Activated naive CD4-positive, alpha-beta T cell (primary cell): Measurements from ENCODE around the gene GIGYF1.
"Not testable (repeated sequence)": the region's sequence is repeated elsewhere in the genome, so short reads cannot be mapped to it uniquely, and the experiment has no call there.

Source experiments
- DNase-seq, 4 experiments: peaks; one replicate each; lab custom pipeline; 2025; lab: John Stamatoyannopoulos, UW

GIGYF1 gene

DNA sequence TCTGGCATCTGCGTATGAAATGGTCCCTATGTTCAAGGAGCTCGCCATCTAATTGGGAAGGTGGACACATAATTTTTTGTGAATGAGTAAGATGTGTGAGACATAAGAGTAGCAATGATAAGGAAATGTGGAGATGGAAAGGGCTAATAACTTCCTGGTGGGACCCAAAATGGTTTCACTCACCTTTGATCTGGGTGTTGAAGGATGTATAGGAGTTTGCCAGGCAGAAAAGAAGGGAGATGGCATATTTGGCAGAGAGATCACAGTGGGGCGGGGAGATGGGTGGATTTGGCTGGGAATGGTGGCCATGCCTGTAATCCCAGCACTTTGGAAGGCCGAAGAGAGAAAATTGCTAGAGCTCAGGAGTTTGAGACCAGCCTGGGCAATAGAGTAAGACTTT lies 16.4 kb upstream of the GIGYF1 start:
- DNase-seq, result no peak

DNA sequence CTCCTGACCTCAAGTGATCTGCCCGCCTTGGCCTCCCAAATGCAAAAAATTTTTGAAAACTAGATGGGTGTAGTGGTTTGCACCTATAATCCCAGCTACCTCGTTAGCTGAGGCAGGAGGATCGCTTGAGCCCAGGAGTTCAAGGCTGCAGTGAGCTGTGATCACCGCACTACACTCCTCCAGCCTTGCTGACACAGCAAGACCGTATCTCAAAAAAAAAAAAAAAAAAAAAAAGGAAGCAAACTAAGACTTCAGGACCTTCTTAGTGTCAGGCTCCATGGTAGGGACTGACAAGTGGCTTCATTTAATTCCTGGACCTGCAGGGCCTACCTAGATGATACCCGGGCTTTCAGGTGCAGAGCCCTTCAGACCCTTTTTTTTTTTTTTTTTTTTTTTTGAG lies 14.3 kb upstream of the GIGYF1 start:
- DNase-seq, result no peak

DNA sequence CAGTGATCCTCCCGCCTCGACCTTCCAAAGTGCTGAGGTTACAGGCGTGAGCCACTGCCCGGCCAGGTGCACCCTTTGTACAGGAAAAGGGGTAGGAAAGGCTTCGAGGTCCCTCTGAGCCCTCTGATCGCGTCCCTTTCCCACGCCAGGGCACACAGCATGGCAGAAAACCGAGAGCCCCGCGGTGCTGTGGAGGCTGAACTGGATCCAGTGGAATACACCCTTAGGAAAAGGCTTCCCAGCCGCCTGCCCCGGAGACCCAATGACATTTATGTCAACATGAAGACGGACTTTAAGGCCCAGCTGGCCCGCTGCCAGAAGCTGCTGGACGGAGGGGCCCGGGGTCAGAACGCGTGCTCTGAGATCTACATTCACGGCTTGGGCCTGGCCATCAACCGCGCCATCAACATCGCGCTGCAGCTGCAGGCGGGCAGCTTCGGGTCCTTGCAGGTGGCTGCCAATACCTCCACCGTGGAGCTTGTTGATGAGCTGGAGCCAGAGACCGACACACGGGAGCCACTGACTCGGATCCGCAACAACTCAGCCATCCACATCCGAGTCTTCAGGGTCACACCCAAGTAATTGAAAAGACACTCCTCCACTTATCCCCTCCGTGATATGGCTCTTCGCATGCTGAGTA lies 12.7 kb upstream of the GIGYF1 start:
- no peak for DNase-seq

GRCh38 chr7:100705753-100706671 lies 12.0 kb upstream of the GIGYF1 start, which contains the start of gene POP7:
Gene POP7, plus strand, starts transcription at chr7:100706121. Its CDS starts 710 bp downstream, at chr7:100706831.
- DNase-seq, result peak; percentile 94 to 98 (median 95)

DNA sequence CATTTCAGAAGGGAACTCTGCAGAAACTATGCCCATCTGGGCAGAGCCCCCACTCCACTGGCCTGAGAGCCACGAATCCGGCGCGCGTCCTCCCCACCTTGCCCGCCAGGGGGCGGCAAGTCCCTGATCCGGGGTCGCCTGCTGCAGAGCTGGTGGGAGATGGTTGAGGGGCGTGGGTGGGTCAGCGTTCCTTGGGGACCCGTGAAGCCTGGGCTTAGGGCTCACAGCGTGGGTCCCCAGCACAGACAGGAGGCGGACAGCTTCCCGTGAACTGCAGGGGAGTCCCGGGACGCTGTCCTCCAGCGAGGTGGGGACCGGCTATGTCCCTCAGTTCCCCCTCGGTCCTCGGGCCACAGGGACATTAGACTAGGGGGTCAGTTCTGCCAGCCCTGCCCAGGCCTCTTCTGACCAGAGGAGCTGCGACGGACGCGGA lies 11.3 kb upstream of the GIGYF1 start:
- DNase-seq, result peak; percentile 58 to 76 (median 67)

GRCh38 chr7:100701089-100701488 lies 7.0 kb upstream of the GIGYF1 start:
- not testable (repeated sequence) for DNase-seq

DNA sequence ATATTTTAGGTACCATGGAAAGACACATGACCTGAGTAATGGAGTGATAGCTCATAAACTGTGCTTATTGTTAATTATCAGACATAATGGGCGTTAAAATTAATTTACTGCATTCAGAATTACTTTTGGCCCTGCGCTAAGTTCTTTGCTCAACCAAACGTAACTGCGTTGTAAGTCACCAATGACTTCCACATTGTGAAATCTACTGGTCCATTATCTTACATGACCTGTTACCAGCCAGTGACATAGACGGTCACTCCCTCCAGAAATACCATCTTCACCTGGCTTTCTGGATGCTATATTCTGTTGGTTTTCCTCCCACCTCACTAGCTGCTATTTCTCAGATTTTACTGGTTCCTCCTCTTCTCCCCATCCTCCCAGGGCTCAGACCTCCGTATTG lies 5.0 kb upstream of the GIGYF1 start:
- no peak for DNase-seq

GRCh38 chr7:100696123-100696521 lies 2.1 kb upstream of the GIGYF1 start:
- DNase-seq, result no peak

GRCh38 chr7:100693312-100694097 lies 545 bp downstream of the GIGYF1 start:
- DNase-seq, result no peak

DNA sequence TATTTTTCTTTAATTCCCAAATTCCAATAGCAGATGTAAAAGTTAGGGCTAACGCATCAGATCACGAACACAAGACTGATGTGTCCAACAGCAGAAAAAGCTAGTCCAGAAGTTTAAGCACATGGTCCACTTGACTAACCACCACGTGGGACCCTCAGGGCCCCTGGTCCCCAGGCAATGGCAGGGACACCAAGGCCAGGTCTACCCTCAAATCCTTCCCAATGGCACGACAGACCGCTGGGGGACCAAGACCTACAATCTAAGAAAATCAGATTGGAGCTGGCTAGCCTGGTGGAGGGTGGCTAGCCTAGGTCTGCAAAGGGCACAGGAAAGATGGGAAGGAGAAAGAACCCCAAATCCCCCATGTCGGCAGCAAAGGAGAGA lies 1.5 kb downstream of the GIGYF1 start:
- no peak for DNase-seq

- DNase-seq, result peak; percentile 58 to 75 (median 64)
These were observed 2.1 kb downstream of the GIGYF1 start for GRCh38 chr7:100691676-100692577.

GRCh38 chr7:100689230-100690135 lies 4.6 kb downstream of the GIGYF1 start:
- no peak for DNase-seq

GRCh38 chr7:100688326-100688860 lies 5.7 kb downstream of the GIGYF1 start:
- no peak for DNase-seq

- DNase-seq, result no peak
These were observed 6.2 kb downstream of the GIGYF1 start for GRCh38 chr7:100687751-100688300.

DNA sequence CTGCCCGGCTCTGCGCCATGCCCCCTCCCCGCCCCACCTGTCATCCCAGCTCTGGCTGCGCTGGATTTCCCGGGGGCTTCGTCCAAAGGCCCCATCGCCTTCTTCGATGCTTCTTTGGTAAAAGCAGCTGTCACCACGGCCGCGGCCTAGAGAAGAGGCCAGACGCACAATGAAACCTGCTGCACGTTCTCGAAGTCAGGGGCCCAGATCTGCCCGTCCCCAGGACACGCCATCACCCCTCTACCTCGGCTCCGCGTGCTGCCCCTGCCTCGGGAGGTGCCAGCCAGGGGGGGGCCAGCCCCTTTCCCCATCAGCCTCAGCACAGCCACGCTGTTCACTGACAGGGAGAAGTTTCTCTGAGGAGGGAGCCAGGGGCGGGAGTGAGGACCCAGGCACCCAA lies 6.8 kb downstream of the GIGYF1 start:
- no peak for DNase-seq

DNA sequence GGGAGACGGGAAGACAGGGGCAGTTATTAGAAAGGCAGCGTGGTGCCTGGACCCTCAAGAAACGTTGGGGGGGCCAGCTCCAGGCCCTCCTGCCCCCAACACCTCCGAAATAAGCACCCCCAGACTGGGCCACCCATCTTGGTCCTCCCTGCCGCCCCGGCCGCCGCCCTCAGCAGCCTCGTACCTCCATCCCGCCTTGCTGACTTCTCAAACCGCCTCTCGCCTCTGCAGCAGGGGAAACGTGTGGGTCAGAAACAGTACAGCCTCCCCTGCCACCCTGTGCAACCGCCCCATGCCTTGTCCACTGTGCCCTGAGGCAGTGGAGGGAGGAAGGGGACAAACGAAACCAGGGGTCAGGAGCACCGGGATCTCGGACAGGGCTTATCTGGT lies 7.2 kb downstream of the GIGYF1 start:
- DNase-seq, result no peak

DNA sequence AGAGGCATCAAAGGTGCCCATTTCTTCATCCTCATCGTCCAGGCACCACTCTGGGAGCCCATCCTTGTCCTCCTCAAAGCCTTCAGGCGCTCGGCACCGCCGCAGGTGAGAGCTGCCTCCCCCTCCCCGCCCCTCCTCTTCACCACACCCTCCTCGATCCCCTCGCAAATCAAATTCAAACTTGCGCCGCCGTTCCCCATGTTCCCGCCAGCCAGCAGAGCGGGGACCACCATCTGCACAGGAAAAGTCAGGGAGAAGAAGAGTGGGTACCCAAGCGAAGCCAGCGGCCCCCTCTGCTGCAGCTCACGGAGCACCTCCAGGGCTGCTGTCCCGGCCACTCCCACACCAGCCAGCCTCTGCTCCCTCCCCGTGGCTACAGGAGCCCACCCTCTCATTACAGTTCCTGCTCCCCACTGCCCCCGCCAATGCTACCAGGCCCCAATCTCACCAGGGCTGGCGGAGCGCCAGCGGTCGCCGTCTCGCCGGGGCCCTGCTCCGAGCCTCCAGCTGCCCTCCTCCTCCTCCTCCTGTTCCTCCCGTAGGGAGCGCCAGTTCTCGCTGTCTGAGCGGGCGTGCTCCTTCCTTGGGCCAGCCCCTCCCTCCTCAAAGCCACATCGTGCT lies 7.7 kb downstream of the GIGYF1 start:
- DNase-seq, result no peak

DNA sequence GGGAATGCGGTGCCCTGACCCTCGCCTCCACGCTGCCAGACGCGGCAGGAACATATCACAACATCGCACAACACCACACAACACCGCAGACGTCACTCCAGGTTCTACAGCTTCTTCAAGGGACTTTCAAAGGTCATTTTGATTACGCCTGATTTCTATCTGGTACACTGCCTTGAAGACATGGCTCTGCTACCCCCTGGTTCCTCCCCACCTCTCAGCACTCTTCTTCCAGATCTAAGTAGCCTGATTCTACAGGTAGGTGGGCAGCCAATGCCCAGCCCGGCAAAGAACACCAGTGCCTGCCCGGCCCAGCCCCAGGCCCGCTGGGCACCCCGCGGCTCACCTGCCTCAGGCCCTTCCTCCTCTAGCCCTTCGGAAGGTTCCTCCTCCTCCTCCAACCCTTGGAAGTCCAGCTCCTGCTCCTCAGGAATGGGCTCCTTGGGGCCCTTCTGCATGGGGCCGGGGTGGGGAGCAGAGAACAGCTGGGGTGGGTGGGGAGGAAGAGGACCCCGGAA lies 8.4 kb downstream of the GIGYF1 start:
- DNase-seq, result no peak

DNA sequence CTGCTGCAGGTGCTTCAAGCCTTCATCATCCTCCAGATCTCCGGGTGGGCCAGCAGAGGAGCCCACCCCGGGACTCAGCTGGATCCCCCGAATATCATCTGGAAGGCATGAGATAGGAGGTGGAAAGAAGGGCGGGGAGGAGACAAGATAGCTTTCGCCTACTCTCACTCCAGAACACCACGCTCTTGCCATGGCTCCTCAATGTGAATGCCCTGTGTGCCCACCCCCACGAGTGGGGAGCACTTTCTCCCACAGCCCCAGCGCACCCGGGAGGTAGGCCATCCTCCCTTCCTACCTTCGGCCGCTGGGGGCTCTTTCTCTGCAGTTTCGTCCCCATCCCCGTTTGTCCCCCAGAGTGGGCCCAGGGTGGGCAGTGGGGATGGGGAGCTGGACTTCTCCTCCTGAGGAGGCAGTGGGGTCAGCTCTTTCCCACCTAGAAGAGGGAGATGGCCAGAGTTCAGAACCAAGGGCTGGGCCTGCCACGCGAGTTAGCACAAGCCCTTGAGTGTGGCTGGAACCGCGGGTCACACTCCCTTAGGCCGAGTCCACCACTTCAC lies 8.9 kb downstream of the GIGYF1 start:
- no peak for DNase-seq
